Cardiac septum (tissue), 1 donor: Measurements from ENCODE around the gene DPH1. TPM values are rescaled to one million over a fixed set of nuclear protein-coding genes. Genes with fewer than 3 reads are reported as not detected.
A peak's percentile ranks its signal among the peaks of the same experiment; 100 is the strongest.

Experiments used
- DNase-seq: peaks from one replicate; pipeline ENCODE4 v3.0.0-alpha.2; 2020; ENCODE audit warnings: low spot score
- intact Hi-C: fragments of 100-400 bp; cut with DNase I; formaldehyde crosslinking; loops from one replicate; pipeline ENCODE4 v1.14.0; 2022
- total RNA-seq: library from RNA; stranded (reverse); fragmentation: NEBNext Ultra II Directional; extraction: Animal tissue kit (Norgen Biotek cat#: 25700); gene quantifications from one replicate; pipeline ENCODE4 v1.2.1, GENCODE V29; 2021
- donor health status: DM: no; HTN: no; CAD: no.

Gene DPH1
- total RNA-seq, 1 donor from 2014 or later: 28.8 TPM

DNA sequence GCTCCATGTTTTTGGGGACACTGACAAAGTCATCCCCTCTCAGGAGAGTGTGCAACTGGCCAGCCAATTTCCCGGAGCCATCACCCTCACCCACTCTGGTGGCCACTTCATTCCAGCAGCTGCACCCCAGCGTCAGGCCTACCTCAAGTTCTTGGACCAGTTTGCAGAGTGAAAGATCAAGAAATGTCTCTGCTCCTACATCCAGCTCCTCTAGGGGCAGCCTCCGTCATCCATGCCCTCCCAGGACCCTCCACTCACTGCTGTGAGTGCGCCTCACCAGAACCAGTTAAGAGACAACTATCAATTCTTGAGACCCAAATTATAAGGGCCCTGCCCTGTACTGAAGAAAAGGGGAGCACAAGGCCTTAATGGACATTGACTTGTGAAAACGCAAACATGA, 13.0 kb downstream of the DPH1 start:
- no peak for DNase-seq
- intact Hi-C loops: loop anchor here (5.0 kb wide), 1 partner anchor 321 kb away; the partner anchor contains the start of gene WDR81

GRCh38 chr17:2043785-2044184, 13.8 kb downstream of the DPH1 start:
- intact Hi-C loops: loop anchor here (5.0 kb wide), 1 partner anchor 321 kb away; the partner anchor contains the start of gene WDR81
- no peak for DNase-seq

DNA sequence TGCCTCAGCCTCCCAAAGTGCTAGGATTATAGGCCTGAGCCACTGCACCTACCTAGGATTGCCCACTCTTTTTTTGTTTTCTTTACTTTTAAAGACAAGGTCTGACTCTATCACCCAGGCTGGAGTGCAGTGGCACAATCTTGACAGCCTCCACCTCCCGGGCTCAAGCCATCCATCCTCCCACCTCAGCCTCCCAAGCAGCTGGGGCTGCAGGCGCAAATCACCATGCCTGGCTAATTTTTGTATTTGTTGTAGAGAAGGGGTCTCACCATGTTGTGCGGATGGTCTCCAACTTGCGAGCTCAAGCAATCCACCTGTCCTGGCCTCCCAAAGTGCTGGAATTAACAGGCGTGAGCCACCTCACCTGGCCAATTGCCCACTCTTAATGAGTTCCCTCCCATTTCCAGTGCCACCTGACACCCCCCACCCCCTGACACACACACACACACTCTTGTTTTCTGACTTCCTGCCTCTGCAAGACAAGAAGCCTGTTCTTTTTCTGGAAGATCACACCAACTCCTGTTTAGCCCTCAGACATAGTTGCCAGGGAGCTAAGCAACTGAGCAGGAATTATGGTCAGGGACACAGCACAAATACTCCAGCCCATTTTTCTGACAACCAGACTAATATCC, 14.4 kb downstream of the DPH1 start:
- intact Hi-C loops: loop anchor here (5.0 kb wide), 1 partner anchor 322 kb away; the partner anchor contains the start of gene WDR81
- DNase-seq: no peak

DNA sequence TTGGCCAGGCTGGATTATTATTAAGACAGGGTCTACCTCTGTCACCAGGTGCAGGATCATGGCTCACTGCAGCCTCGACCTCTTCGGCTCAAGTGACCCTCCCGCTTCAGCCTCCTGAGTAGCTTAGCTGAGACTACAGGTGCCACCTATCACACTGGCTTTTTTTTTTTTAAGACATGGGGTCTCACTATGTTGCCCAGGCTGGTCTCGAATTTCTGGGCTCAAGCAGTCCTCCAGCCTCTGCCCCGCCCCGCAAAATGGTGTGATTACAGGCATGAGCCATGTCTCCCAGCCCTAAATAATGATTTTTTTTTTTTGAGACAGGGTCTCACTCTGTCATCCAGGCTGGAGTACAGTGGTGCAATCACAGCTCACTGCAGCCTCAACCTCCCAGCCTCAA, 17.6 kb downstream of the DPH1 start:
- intact Hi-C loops: no loop called here
- DNase-seq: no peak

- intact Hi-C loops: no loop called here
Observed at GRCh38 chr17:2048805-2049204, 18.9 kb downstream of the DPH1 start.

DNA sequence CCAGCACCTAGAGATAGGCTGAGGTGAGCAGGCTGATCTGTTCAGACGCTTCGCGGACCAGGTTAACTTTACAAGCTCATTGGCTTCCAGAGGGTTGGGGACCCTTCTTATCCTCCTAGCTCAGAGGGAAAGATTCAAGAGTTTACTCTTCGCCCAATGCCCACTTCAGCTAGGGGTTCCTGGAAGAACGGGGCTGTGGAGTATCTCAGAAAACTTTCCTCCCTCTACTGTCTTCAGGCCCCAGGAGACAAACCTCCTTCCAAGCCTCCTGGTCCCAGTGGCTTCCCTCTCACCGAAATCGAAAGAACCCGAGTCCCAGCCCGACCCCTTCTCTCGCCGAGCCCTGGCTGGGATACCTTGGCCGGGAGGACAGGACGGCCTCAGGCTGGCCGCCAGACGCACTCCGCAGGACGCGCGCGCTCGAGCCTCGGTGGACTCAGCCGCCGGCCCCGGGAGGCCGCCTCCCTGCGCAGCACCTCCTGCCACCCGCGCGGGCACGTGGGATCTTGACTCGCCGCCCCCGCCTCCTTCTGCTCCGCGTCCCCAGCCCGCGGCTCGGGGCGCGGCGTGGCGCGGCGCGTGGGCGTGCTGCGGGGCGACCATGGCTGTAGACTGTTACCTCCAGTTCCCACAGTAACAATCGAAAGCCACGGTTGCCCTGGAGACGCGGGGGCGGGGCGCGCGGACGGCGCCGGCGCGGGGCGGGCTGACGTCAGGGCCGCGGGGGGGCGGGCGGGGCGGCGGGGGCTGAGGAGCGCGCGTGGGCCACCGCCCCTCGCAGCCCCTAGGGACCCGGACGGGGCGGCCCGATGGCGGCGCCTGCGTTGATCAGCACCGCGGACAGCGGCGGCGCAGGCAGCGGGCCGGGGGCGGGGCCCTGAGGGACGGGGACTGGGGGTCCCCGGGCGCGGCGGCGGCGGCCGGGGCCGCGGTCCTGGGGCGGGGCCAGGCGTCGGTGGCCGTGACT, 19.7 kb downstream of the DPH1 start:
- DNase-seq: peak; percentile 94
- intact Hi-C loops: no loop called here

More at GRCh38 chr17:2048805-2049204, 18.9 kb downstream of the DPH1 start:
- DNase-seq: no peak

DNA sequence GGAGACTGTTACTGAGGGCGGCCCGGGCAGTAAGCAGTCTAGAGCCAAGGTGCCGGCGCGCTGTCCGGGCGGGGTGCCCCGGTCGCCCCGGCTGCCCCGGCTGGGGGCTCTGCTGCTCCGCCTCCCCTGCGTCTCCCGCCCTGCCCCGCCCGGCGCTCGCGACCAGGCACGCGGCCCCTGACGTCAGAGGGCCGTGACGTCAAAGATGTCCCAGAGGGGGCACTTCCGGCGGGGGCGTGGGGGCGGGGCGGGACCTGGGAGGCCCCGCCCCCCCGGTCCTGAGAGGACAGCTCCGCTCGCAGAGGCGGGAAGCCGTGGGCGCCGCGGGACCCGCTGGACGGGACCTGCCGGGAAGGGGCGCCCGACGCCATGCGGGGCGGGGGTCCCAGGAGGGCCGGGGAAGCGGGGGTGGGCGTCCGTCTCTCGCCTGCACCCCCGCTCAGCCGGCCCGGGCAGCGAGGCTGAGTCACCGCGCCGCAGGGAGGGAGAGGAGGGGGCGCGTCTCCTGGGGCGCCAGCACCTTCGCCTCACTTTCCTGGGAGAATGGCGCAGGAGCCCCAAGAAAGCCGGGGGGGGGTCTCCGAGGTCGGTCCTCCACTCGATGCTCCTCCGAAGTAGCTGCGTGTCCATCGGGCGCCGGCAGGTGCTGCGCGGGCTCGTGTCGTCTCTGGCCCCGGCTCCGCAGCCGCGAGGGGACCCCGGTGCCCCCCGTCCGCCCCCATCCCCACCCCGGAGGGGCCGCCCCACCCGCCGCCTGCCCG, 20.5 kb downstream of the DPH1 start:
- peak; percentile 79 for DNase-seq
- intact Hi-C loops: no loop called here

GRCh38 chr17:2051061-2051932, 21.3 kb downstream of the DPH1 start:
- DNase-seq: no peak
- intact Hi-C loops: no loop called here

DNA sequence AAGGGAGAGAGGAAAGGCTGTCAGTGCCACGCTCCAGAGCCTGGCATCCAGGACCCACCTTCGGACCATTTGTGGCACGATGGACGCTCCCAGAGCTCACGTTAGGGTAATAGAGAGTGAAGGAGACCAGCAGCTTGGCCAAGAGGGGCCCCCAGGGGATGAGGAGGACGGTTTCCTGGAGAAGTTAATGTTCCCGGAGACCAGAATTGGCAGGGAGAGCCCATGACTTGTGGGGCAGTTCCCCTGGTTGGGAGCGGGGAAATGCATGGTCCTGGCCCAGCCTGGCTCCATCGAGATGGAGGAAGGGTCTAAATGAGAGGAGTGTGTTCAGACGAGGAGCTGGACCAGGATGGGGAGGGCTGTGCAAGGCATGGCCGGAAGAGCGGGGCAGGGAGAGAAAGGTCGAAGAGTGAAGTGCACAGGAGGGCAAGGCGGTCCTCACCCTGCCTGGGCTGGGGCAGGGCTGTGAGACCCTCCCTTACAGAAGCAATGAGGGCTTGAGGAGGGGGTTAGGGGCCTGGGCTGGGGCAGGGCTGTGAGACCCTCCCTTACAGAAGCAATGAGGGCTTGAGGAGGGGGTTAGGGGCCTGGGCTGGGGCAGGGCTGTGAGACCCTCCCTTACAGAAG, 22.1 kb downstream of the DPH1 start:
- no peak for DNase-seq

GRCh38 chr17:2053380-2054261, 23.7 kb downstream of the DPH1 start:
- intact Hi-C loops: loop anchor here (1.0 to 2.0 kb wide), 2 partner anchors 191 to 229 kb away; no protein-coding TSS in a partner anchor
- DNase-seq: no peak

More for the DNA sequence above, 22.1 kb downstream of the DPH1 start:
- intact Hi-C loops: no loop called here

- DNase-seq: no peak
- intact Hi-C loops: loop anchor here (1.0 to 2.0 kb wide), 2 partner anchors 190 to 229 kb away; no protein-coding TSS in a partner anchor
Observed at GRCh38 chr17:2054262-2054511, 24.2 kb downstream of the DPH1 start.

DNA sequence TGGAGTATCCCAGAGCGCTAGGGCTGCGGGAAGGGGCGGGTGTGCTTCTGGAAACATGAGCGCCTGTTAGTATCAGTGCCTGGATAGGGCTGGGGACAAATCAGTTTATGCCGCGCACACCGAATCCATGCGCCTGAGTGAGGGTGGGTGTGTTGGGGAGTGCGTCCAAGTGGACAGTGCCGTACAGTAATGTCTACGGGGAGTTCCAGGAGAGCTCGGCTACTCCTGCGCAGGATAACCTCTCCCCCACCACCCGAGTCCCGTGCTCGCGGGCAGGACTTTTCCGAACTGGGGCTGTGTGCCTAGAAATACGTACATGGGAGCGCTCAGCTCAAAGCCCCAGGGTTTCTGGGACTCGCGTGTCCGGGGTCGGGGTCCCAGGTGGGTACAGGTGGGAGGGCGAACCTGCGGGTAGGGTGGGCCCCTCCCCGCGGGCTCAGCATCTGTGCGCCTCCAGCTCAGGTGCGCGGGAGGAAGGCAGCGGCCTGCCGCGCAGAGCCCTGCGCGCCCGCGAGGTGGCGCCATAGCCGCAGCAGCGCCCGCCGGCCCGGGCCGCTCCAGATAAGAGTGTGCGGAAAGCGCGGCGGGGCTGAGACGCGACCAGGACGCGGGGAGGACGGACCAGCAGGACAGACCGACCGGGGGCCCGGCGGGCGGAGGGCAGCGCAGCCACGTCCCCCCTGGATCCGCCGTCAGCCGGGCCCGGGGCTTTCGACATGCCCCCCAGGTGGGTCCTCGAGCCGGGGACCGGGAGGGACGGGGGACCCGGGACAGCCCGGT, 24.7 kb downstream of the DPH1 start, which contains the start of gene HIC1:
Gene HIC1 (plus strand): TSS at position 592 of the 780 bp plus-strand sequence. CDS start 1,588 bp downstream, outside the sequence.
- peak; percentile 93 for DNase-seq
- intact Hi-C loops: loop anchor here (1.0 to 5.0 kb wide), 3 partner anchors 38 to 228 kb away; no protein-coding TSS in a partner anchor

GRCh38 chr17:2055292-2056205, 25.6 kb downstream of the DPH1 start:
- no peak for DNase-seq
- intact Hi-C loops: loop anchor here (2.0 to 5.0 kb wide), 2 partner anchors 37 to 227 kb away; no protein-coding TSS in a partner anchor

GRCh38 chr17:2056206-2057174, 26.5 kb downstream of the DPH1 start:
- DNase-seq: no peak
- intact Hi-C loops: loop anchor here (5.0 kb wide), 1 partner anchor 36 kb away; no protein-coding TSS in a partner anchor
